ENCODE measurements around the gene ATP6V0A1. TPM values are rescaled to one million over a fixed set of nuclear protein-coding genes. Genes with fewer than 3 reads are reported as not detected.
"Not testable (repeated sequence)": the region's sequence is repeated elsewhere in the genome, so short reads cannot be mapped to it uniquely, and the experiment has no call there.

ATP6V0A1 gene
- total RNA-seq, 1 experiment from 2014 or later = 55.2 TPM

DNA sequence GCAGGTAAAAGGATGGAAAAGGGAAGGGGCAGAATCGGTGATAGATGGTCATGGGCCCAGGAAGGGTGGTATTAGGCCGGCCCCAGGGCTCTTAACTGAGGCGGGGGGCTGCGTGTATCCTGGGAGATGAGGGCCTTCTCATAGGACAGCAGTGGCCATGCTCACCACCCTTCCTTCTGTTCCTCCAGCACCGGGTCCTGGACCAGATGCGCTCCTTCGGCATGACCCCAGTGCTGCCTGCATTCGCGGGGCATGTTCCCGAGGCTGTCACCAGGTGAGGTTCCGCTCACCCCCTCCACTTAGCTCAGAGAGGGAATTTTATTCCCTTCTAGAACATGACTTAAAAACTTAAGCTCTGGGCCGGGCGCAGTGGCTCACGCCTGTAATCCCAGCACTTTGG lies 79.8 kb downstream of the ATP6V0A1 start (continued):
- TF ChIP-seq, protein P1, sequence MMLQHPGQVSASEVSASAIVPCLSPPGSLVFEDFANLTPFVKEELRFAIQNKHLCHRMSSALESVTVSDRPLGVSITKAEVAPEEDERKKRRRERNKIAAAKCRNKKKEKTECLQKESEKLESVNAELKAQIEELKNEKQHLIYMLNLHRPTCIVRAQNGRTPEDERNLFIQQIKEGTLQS (CRISPR knock-in tag; conservative IDR thresholded peaks at IDR 0.05) = no peak
- TF ChIP-seq, protein P2, sequence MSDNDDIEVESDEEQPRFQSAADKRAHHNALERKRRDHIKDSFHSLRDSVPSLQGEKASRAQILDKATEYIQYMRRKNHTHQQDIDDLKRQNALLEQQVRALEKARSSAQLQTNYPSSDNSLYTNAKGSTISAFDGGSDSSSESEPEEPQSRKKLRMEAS (CRISPR knock-in tag; IDR thresholded peaks at IDR 0.05) = no peak
- no peak for TF ChIP-seq NFYB (CRISPR knock-in tag; conservative IDR thresholded peaks at IDR 0.05; ENCODE audit: low read depth)
- TF ChIP-seq SOX15 (CRISPR knock-in tag; IDR thresholded peaks at IDR 0.05) = no peak
- TF ChIP-seq GABPB1 (CRISPR knock-in tag; IDR thresholded peaks at IDR 0.05) = no peak
- TF ChIP-seq, protein P3, sequence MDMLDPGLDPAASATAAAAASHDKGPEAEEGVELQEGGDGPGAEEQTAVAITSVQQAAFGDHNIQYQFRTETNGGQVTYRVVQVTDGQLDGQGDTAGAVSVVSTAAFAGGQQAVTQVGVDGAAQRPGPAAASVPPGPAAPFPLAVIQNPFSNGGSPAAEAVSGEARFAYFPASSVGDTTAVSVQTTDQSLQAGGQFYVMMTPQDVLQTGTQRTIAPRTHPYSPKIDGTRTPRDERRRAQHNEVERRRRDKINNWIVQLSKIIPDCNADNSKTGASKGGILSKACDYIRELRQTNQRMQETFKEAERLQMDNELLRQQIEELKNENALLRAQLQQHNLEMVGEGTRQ (CRISPR knock-in tag; IDR thresholded peaks at IDR 0.05) = no peak
- TF ChIP-seq EMX1 (CRISPR knock-in tag; IDR thresholded peaks at IDR 0.05) = no peak

DNA sequence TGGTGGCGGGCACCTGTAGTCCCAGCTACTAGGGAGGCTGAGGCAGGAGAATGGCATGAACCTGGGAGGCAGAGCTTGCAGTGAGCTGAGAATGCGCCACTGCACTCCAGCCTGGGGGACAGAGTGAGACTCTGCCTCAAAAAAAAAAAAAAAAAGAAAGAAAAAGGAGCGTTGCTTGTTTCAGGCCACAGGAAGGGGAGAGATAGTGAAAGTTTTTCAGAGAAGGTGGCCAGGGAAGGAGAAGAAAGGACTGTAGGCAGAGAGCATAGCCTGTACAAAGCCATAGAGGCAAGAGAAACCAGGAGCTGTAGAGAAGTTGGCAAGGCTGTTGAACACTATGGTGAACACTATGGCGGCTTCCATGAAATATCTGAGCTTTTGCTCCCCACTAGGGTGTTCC lies 81.9 kb downstream of the ATP6V0A1 start:
- not testable (repeated sequence) for H3K27ac Mint-ChIP-seq
- POLR2A ChIA-PET = interaction anchor here (0.6 kb wide), 1 partner anchor 196 kb away, joined by 3 read pairs; no protein-coding TSS in a partner anchor
- CTCF ChIA-PET = interaction anchor here (2.4 to 3.2 kb wide), 2 partner anchors 13 to 23 kb away, joined by 6 to 13 read pairs; no protein-coding TSS in a partner anchor

DNA sequence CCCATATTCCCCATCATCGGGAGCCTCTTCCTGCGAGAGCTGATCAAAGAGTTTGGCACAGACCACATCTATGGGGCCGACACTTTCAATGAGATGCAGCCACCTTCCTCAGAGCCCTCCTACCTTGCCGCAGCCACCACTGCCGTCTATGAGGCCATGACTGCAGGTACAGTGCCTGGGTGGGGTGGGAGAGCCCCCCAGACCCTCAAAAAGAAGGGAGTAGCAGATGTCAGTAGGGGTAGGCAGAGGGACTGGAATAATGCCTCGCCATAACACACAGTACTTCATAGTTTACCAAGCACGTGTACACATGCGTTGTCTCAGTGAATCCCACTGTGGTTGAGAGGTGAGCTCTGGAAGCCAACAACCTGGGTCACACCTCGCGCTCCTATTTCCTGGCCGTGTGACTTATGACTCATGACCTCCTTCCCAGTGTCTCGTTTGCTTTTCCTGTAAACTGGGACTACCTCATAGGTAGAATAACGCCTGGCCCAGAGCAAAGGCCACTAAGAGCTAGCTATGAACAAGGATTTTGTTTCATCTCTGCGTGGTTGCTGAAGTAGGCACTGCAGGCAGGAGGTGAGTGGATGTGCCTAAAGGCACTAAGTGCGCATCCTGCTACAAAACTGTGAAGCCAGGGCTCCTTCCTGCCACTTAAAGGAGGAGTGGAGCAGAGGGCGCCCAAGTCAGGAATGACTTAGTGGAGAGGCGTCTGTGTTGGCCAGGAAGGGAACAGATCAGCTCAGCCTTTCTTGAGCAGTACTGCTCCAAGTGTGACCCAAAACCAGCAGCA lies 82.6 kb downstream of the ATP6V0A1 start:
- no peak; the same call in 1 of the 2 replicates for ATAC-seq
- no peak for TF ChIP-seq ZBTB21 (CRISPR knock-in tag; IDR thresholded peaks at IDR 0.05; ENCODE audit: borderline replicate concordance)
- TF ChIP-seq GABPB1 (CRISPR knock-in tag; IDR thresholded peaks at IDR 0.05) = peak; percentile 69
- TF ChIP-seq CBFB (CRISPR knock-in tag; IDR thresholded peaks at IDR 0.05; ENCODE audit: low read depth) = no peak
- 0 out of 2 replicates have a peak overlapping the region, but pooled peaks have one; percentile 21 for H3K27ac Mint-ChIP-seq
- ChIA-PET POLR2A (interaction anchor here (0.6 kb wide), 1 partner anchor 196 kb away, joined by 3 read pairs; no protein-coding TSS in a partner anchor), CTCF (interaction anchor here (2.4 to 3.2 kb wide), 2 partner anchors 14 to 24 kb away, joined by 6 to 13 read pairs; no protein-coding TSS in a partner anchor)
- H3K9me3 Mint-ChIP-seq = no peaks in the 10 kb centered on the region
- H3K36me3 Mint-ChIP-seq = peaks cover 12% of the 10 kb centered on the region; the same call in 1 of the 2 replicates
- DNase-seq (ENCODE audit: low spot score) = no peak
- peaks cover 15% of the 10 kb centered on the region for H3K4me1 Mint-ChIP-seq
- no peak overlapping the region for H3K4me3 Mint-ChIP-seq
- H3K27me3 Mint-ChIP-seq (ENCODE audit: low read depth) = no peaks in the 10 kb centered on the region

More for the DNA sequence above, 81.9 kb downstream of the ATP6V0A1 start:
- Mint-ChIP-seq H3K36me3 (peaks cover 12% of the 10 kb centered on the region; the same call in 1 of the 2 replicates), H3K4me1 (peaks cover 18% of the 10 kb centered on the region)
- not testable (repeated sequence) for H3K4me3 Mint-ChIP-seq; H3K27me3 Mint-ChIP-seq (ENCODE audit: low read depth); DNase-seq (ENCODE audit: low spot score); H3K9me3 Mint-ChIP-seq; ATAC-seq

DNA sequence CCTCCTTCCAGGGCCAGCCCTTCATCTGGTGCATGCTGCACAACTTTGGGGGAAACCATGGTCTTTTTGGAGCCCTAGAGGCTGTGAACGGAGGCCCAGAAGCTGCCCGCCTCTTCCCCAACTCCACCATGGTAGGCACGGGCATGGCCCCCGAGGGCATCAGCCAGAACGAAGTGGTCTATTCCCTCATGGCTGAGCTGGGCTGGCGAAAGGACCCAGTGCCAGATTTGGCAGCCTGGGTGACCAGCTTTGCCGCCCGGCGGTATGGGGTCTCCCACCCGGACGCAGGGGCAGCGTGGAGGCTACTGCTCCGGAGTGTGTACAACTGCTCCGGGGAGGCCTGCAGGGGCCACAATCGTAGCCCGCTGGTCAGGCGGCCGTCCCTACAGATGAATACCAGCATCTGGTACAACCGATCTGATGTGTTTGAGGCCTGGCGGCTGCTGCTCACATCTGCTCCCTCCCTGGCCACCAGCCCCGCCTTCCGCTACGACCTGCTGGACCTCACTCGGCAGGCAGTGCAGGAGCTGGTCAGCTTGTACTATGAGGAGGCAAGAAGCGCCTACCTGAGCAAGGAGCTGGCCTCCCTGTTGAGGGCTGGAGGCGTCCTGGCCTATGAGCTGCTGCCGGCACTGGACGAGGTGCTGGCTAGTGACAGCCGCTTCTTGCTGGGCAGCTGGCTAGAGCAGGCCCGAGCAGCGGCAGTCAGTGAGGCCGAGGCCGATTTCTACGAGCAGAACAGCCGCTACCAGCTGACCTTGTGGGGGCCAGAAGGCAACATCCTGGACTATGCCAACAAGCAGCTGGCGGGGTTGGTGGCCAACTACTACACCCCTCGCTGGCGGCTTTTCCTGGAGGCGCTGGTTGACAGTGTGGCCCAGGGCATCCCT lies 84.8 kb downstream of the ATP6V0A1 start:
- ChIA-PET CTCF (no interaction called here), POLR2A (no interaction called here)
- no peak for ATAC-seq
- H3K4me3 Mint-ChIP-seq = no peak overlapping the region
- H3K4me1 Mint-ChIP-seq = peaks cover 3% of the 10 kb centered on the region; the same call in 1 of the 2 replicates
- no peaks in the 10 kb centered on the region for H3K9me3 Mint-ChIP-seq
- H3K27ac Mint-ChIP-seq = no peak overlapping the region
- H3K36me3 Mint-ChIP-seq = peaks cover 12% of the 10 kb centered on the region; the same call in 1 of the 2 replicates
- no peaks in the 10 kb centered on the region for H3K27me3 Mint-ChIP-seq (ENCODE audit: low read depth)
- TF ChIP-seq, protein P4, sequence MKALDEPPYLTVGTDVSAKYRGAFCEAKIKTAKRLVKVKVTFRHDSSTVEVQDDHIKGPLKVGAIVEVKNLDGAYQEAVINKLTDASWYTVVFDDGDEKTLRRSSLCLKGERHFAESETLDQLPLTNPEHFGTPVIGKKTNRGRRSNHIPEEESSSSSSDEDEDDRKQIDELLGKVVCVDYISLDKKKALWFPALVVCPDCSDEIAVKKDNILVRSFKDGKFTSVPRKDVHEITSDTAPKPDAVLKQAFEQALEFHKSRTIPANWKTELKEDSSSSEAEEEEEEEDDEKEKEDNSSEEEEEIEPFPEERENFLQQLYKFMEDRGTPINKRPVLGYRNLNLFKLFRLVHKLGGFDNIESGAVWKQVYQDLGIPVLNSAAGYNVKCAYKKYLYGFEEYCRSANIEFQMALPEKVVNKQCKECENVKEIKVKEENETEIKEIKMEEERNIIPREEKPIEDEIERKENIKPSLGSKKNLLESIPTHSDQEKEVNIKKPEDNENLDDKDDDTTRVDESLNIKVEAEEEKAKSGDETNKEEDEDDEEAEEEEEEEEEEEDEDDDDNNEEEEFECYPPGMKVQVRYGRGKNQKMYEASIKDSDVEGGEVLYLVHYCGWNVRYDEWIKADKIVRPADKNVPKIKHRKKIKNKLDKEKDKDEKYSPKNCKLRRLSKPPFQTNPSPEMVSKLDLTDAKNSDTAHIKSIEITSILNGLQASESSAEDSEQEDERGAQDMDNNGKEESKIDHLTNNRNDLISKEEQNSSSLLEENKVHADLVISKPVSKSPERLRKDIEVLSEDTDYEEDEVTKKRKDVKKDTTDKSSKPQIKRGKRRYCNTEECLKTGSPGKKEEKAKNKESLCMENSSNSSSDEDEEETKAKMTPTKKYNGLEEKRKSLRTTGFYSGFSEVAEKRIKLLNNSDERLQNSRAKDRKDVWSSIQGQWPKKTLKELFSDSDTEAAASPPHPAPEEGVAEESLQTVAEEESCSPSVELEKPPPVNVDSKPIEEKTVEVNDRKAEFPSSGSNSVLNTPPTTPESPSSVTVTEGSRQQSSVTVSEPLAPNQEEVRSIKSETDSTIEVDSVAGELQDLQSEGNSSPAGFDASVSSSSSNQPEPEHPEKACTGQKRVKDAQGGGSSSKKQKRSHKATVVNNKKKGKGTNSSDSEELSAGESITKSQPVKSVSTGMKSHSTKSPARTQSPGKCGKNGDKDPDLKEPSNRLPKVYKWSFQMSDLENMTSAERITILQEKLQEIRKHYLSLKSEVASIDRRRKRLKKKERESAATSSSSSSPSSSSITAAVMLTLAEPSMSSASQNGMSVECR (CRISPR knock-in tag; IDR thresholded peaks at IDR 0.05; ENCODE audit: borderline replicate concordance) = no peak
- TF ChIP-seq NR1H2 (CRISPR knock-in tag; IDR thresholded peaks at IDR 0.05) (no peak), ATF1 (CRISPR knock-in tag; IDR thresholded peaks at IDR 0.05) (no peak), ZNF396 (CRISPR knock-in tag; IDR thresholded peaks at IDR 0.05; ENCODE audit: borderline replicate concordance) (no peak), KAT7 (CRISPR knock-in tag; IDR thresholded peaks at IDR 0.05; ENCODE audit: borderline replicate concordance) (no peak), OVOL2 (CRISPR knock-in tag; IDR thresholded peaks at IDR 0.05; ENCODE audit: borderline replicate concordance) (no peak), ZNF671 (CRISPR knock-in tag; IDR thresholded peaks at IDR 0.05) (no peak), TEAD1 (CRISPR knock-in tag; IDR thresholded peaks at IDR 0.05) (no peak), MYBL2 (CRISPR knock-in tag; IDR thresholded peaks at IDR 0.05) (no peak)
- TF ChIP-seq, protein P5, sequence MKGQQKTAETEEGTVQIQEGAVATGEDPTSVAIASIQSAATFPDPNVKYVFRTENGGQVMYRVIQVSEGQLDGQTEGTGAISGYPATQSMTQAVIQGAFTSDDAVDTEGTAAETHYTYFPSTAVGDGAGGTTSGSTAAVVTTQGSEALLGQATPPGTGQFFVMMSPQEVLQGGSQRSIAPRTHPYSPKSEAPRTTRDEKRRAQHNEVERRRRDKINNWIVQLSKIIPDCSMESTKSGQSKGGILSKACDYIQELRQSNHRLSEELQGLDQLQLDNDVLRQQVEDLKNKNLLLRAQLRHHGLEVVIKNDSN (CRISPR knock-in tag; IDR thresholded peaks at IDR 0.05) = no peak
- DNase-seq (ENCODE audit: low spot score) = no peak
